K562 (cell line): ENCODE data around the gene KMT5C. TPM values are rescaled to one million over a fixed set of nuclear protein-coding genes. Genes with fewer than 3 reads are reported as not detected.

Source experiments
- ATAC-seq: fragments of 200-7000 bp; cut with Tn5 transposase; 3 replicates; pipeline ENCODE4 v1.9.1; 2020; ENCODE audit warnings: moderate library complexity
- BruUV-seq: library from RNA; stranded (reverse); fragments of 400-500 nt; replicated peaks from 2 replicates; lab custom pipeline; 2021; lab: Mats Ljungman, UMichigan
- CTCF ChIA-PET: fragments of 300-600 bp; formaldehyde crosslinking; extraction: SDS; loops from one replicate; lab custom pipeline; 2021; ENCODE audit warnings: low intra/inter-chr PET ratio; lab: Yijun Ruan, JAX
- POLR2A ChIA-PET: fragments of 300-600, 350-650 bp; sonication (Branson Sonifier 250); formaldehyde crosslinking; extraction: SDS; loops from one replicate; lab custom pipeline; 2021; ENCODE audit warnings: antibody characterized with exemption, inconsistent platforms; lab: Yijun Ruan, JAX
- DNase-seq, 4 experiments: peaks; one replicate each; pipeline versions ENCODE4 v3.0.0 to v3.0.0-alpha.2; 2011 to 2018; ENCODE audit warnings: low spot score in 3 of 4, mixed read lengths in 3 of 4; ENCODE audit errors: extremely low read depth in 1 of 4
- FAIRE-seq: peaks from 2 replicates; lab custom pipeline; 2011; peaks lifted over from hg19 to GRCh38; lab: Jason Lieb, UNC
- H2AFZ ChIP-seq: 2 replicates; pipeline ENCODE4 v1.6.0; 2011; ENCODE audit warnings: low read depth, low read length, control low read depth, inconsistent platforms
- H3K27ac ChIP-seq: fragments of 200-600 bp; 3 replicates; pipeline ENCODE4 v1.8.0; 2011; ENCODE audit warnings: low read depth, mild to moderate bottlenecking, control low read depth, inconsistent platforms, low read length, moderate library complexity, mixed read lengths; ENCODE audit errors: extremely low read depth
- H3K27me3 ChIP-seq, 2 experiments: fragments of 300-600 bp in 1 of 2; 2 replicates in 1 of 2; 3 replicates in 1 of 2; pipeline versions ENCODE4 v1.6.0 to v1.8.0; 2011; ENCODE audit warnings: inconsistent platforms in 2 of 2, low read length in 2 of 2, mild to moderate bottlenecking in 1 of 2, mixed read lengths in 1 of 2, moderate library complexity in 1 of 2; ENCODE audit not compliant: control insufficient read depth in 2 of 2, insufficient read depth in 2 of 2
- H3K36me3 ChIP-seq: fragments of 300-600 bp; 3 replicates; pipeline ENCODE4 v1.8.0; 2011; ENCODE audit warnings: mild to moderate bottlenecking, low read length, inconsistent platforms; ENCODE audit not compliant: control insufficient read depth, insufficient read depth
- H3K4me1 ChIP-seq, 2 experiments: fragments of 200-600 bp in 1 of 2; replicated peaks in 1 of 2; 2 replicates in 1 of 2; 3 replicates in 1 of 2; pipeline versions ENCODE4 v1.5.1 to v1.8.0; 2011; ENCODE audit warnings: inconsistent platforms in 2 of 2, low read length in 2 of 2, mild to moderate bottlenecking in 1 of 2, mixed read lengths in 1 of 2, moderate library complexity in 1 of 2; ENCODE audit not compliant: control insufficient read depth in 2 of 2, insufficient read depth in 2 of 2
- H3K4me2 ChIP-seq: 2 replicates; pipeline ENCODE4 v1.6.1; 2011; ENCODE audit warnings: low read length, control low read depth, inconsistent platforms, mixed read lengths; ENCODE audit not compliant: insufficient read depth
- H3K4me3 ChIP-seq: fragments of 200-600 bp; sonication (generic), shearing (Covaris generic); 2 replicates; pipeline ENCODE4 v1.5.1; 2016; ENCODE audit warnings: control low read depth, inconsistent platforms
- H3K79me2 ChIP-seq: fragments of 200-600 bp; 3 replicates; pipeline ENCODE4 v1.8.0; 2011; ENCODE audit warnings: low read length, inconsistent platforms; ENCODE audit not compliant: control insufficient read depth, insufficient read depth
- H3K9ac ChIP-seq, 2 experiments: 2 replicates each; pipeline versions ENCODE4 v1.6.0 to v1.6.1; 2011; ENCODE audit warnings: low read depth in 2 of 2, low read length in 2 of 2, control low read depth in 1 of 2, inconsistent platforms in 1 of 2, mild to moderate bottlenecking in 1 of 2, mixed read lengths in 1 of 2; ENCODE audit not compliant: insufficient read depth in 1 of 2
- H3K9me1 ChIP-seq: one replicate; pipeline ENCODE4 v1.6.0; 2011; ENCODE audit warnings: inconsistent platforms, mild to moderate bottlenecking, low read length, moderate library complexity; ENCODE audit not compliant: control insufficient read depth, insufficient read depth
- H3K9me3 ChIP-seq: replicated peaks from 2 replicates; pipeline ENCODE4 v1.5.1; 2011; ENCODE audit warnings: low read depth, low read length, inconsistent platforms; ENCODE audit not compliant: control insufficient read depth, insufficient read depth
- H4K20me1 ChIP-seq: replicated peaks from 2 replicates; pipeline ENCODE4 v1.6.1; 2011; ENCODE audit warnings: low read length, inconsistent platforms, mixed read lengths; ENCODE audit not compliant: control insufficient read depth, insufficient read depth
- ASH1L ChIP-seq: fragments of 450-650 bp; IDR thresholded peaks from 2 replicates; pipeline ENCODE4 v1.6.1; 2018; ENCODE audit warnings: borderline replicate concordance, mild to moderate bottlenecking, low read depth; ENCODE audit not compliant: partially characterized antibody
- E2F4 ChIP-seq: sonication (generic); formaldehyde crosslinking; IDR thresholded peaks from 2 replicates; pipeline ENCODE4 v1.8.0; 2022; ENCODE audit warnings: mild to moderate bottlenecking, low read depth, missing genetic modification reagents
- ELK3 ChIP-seq: fragments of 450-650 bp; formaldehyde crosslinking; IDR thresholded peaks from 2 replicates; pipeline ENCODE4 v1.4.0; 2020; ENCODE audit warnings: mild to moderate bottlenecking
- FOXJ2 ChIP-seq: fragments of 200-800 bp; sonication (Bioruptor generic); IDR thresholded peaks from 2 replicates; pipeline ENCODE4 v1.6.1; 2016; ENCODE audit warnings: missing genetic modification characterization, missing compliant biosample characterization
- FOXJ3 ChIP-seq: sonication (generic); formaldehyde crosslinking; IDR thresholded peaks from 2 replicates; pipeline ENCODE4 v1.4.0; 2020; ENCODE audit warnings: mild to moderate bottlenecking, missing genetic modification reagents
- KDM4B ChIP-seq, 2 experiments: fragments of 450-650 bp in 1 of 2; sonication (generic) in 1 of 2; IDR thresholded peaks; 2 replicates each; pipeline ENCODE4 v1.6.1; 2016 to 2017; ENCODE audit warnings: borderline replicate concordance in 2 of 2, antibody characterized with exemption in 1 of 2, low read depth in 1 of 2, mild to moderate bottlenecking in 1 of 2
- MAX ChIP-seq: sonication (generic); formaldehyde crosslinking; IDR thresholded peaks from 2 replicates; pipeline ENCODE4 v1.9.0; 2022; ENCODE audit warnings: mild to moderate bottlenecking, missing genetic modification reagents
- POLR2G ChIP-seq: fragments of 200-400 bp; formaldehyde crosslinking; IDR thresholded peaks from 2 replicates; pipeline ENCODE4 v1.6.1; 2017; ENCODE audit warnings: low read depth, mild to moderate bottlenecking, antibody characterized with exemption, low read length, moderate library complexity
- RBM22 ChIP-seq: fragments of 200-400 bp; formaldehyde crosslinking; IDR thresholded peaks from 2 replicates; pipeline ENCODE4 v1.6.1; 2018; ENCODE audit warnings: low read length, low read depth; ENCODE audit not compliant: poor library complexity, severe bottlenecking
- SIN3A ChIP-seq, 2 experiments: fragments of 150-350 bp in 1 of 2; IDR thresholded peaks; 2 replicates each; pipeline ENCODE4 v1.6.1; 2011 to 2016; ENCODE audit warnings: borderline replicate concordance in 2 of 2, low read depth in 2 of 2, low read length in 2 of 2, mild to moderate bottlenecking in 2 of 2, moderate library complexity in 2 of 2; ENCODE audit not compliant: control insufficient read depth in 1 of 2
- SMAD4 ChIP-seq: fragments of 250-450 bp; sonication (Bioruptor Pico); conservative IDR thresholded peaks from 2 replicates; pipeline ENCODE4 v1.8.0; 2021; ENCODE audit warnings: inconsistent platforms, mild to moderate bottlenecking, moderate library complexity
- SMARCA5 ChIP-seq: fragments of 450-650 bp; IDR thresholded peaks from 2 replicates; pipeline ENCODE4 v1.6.1; 2016
- SNRNP70 ChIP-seq: fragments of 200-400 bp; formaldehyde crosslinking; optimal IDR thresholded peaks from 2 replicates; pipeline ENCODE3; 2017; ENCODE audit warnings: low read depth, low read length
- TAL1 ChIP-seq: fragments of 450-650 bp; IDR thresholded peaks from 2 replicates; pipeline ENCODE4 v1.6.1; 2016; ENCODE audit warnings: mild to moderate bottlenecking
- TEAD4 ChIP-seq, 2 experiments: sonication (generic) in 1 of 2; formaldehyde crosslinking in 1 of 2; IDR thresholded peaks; 2 replicates each; pipeline versions ENCODE4 v1.6.1 to v1.8.0; 2012 to 2022; ENCODE audit warnings: borderline replicate concordance in 1 of 2, inconsistent platforms in 1 of 2, low read length in 1 of 2, mild to moderate bottlenecking in 1 of 2, missing genetic modification reagents in 1 of 2
- TGIF2 ChIP-seq: sonication (generic); formaldehyde crosslinking; IDR thresholded peaks from 2 replicates; pipeline ENCODE4 v1.8.1; 2022; ENCODE audit warnings: mild to moderate bottlenecking, missing genetic modification reagents, moderate library complexity
- ZC3H11A ChIP-seq: IDR thresholded peaks from 2 replicates; pipeline ENCODE4 v1.6.1; 2012; ENCODE audit warnings: low read depth, low read length, improper control_type of control experiment
- ZFP36 ChIP-seq: fragments of 150-350 bp; IDR thresholded peaks from 2 replicates; pipeline ENCODE4 v1.6.1; 2018; ENCODE audit warnings: low read length, low read depth; ENCODE audit not compliant: partially characterized antibody
- ZNF124 ChIP-seq: sonication (generic); formaldehyde crosslinking; IDR thresholded peaks from 2 replicates; pipeline ENCODE4 v1.8.1; 2022; ENCODE audit warnings: missing genetic modification reagents
- ZNF583 ChIP-seq: fragments of 250-450 bp; sonication (Bioruptor Pico); IDR thresholded peaks from 2 replicates; pipeline ENCODE4 v1.4.0; 2020
- ZNF778 ChIP-seq: fragments of 450-650 bp; formaldehyde crosslinking; IDR thresholded peaks from 2 replicates; pipeline ENCODE4 v1.4.0; 2020; ENCODE audit warnings: mild to moderate bottlenecking, moderate library complexity
- ZNF79 ChIP-seq: fragments of 250-450 bp; sonication (Bioruptor Pico); IDR thresholded peaks from 2 replicates; pipeline ENCODE4 v1.4.0; 2020; ENCODE audit warnings: low read depth, mild to moderate bottlenecking, moderate library complexity
- WGBS: fragments of 100-300 bp; shearing (Covaris generic); methylation state at CpG from one replicate; pipeline ENCODE4 v1.1.6; 2016; ENCODE audit warnings: low coverage, mixed read lengths; ENCODE audit not compliant: insufficient coverage; ENCODE audit errors: missing lambda C conversion rate; 5-methylcytosine and 5-hydroxymethylcytosine counted together
- in situ Hi-C: fragments of 300-500 bp; cut with MboI; formaldehyde crosslinking; loops from 4 replicates; pipeline ENCODE4 v1.15.0; 2018; ENCODE audit warnings: inconsistent platforms, mixed read lengths
- intact Hi-C: fragments of 100-400 bp; cut with micrococcal nuclease; formaldehyde crosslinking; loops from 2 replicates; pipeline ENCODE4 v1.14.2; 2022
- polyA plus RNA-seq, 8 experiments: library from polyadenylated mRNA; depleted of rRNA in 4 of 8; stranded (reverse) in 5 of 8; unstranded in 3 of 8; fragments of >200 nt; fragmentation: Nextera tagmentation in 2 of 8; fragmentation: Illumina TruSeq in 1 of 8; extraction: Ambion mirVana in 2 of 8; extraction: Trizol in 1 of 8; gene quantifications; 2 replicates each; pipeline versions ENCODE4 v1.2.1 to v1.2.3, GENCODE V29; 2011 to 2014; ENCODE audit warnings: inconsistent platforms in 1 of 8, missing spikeins in 1 of 8
- total RNA-seq, 7 experiments: library from RNA; depleted of rRNA in 6 of 7; stranded (reverse); fragments of >200 nt in 6 of 7; fragmentation: Illumina TruSeq in 2 of 7; extraction: Trizol in 2 of 7; gene quantifications; 2 replicates each; pipeline versions ENCODE4 v1.2.1 to v1.2.3, GENCODE V29; 2011 to 2021; ENCODE audit warnings: low replicate concordance in 1 of 7

The KMT5C gene
- total and polyA plus RNA-seq, 9 of the 15 experiments (the other 6 are each of a cell fraction or from before 2014, with no cell fraction given) = 0.15 to 53.5 (median 16.6) TPM

GRCh38 chr19:55340784-55341147, 1.1 kb downstream of the KMT5C start:
- CTCF ChIA-PET = no interaction called here
- WGBS = 2% methylated on average over 11 of the region's 24 CpGs
- H3K79me2 ChIP-seq = peaks cover 24% of the 10 kb centered on the region
- peak overlapping the region; percentile 97 to 99 for H3K9ac ChIP-seq
- H3K27ac ChIP-seq = peak overlapping the region; percentile 97
- no TSS peak for BruUV-seq
- peak overlapping the region; percentile 92 for H3K4me3 ChIP-seq
- H2AFZ ChIP-seq = peak overlapping the region; percentile 49; the same call in 1 of the 2 replicates
- H3K9me1 ChIP-seq = no peaks in the 10 kb centered on the region
- in situ Hi-C loops = no loop called here
- H3K4me2 ChIP-seq = peak overlapping the region; percentile 97
- 0 out of 2 replicates have a peak, but pooled peaks cover 6% of the 10 kb centered on the region for H4K20me1 ChIP-seq
- intact Hi-C loops = no loop called here
- H3K36me3 ChIP-seq = peaks cover 38% of the 10 kb centered on the region; the same call in 2 of the 3 replicates
- peak; percentile 9 for ATAC-seq
- no peaks in the 10 kb centered on the region for H3K9me3 ChIP-seq
- no peaks in the 10 kb centered on the region for H3K27me3 ChIP-seq
- no peak for FAIRE-seq
- H3K4me1 ChIP-seq = peaks cover 7 to 61% of the 10 kb centered on the region in 2 experiments; a peak in 4 of 5 replicates
- POLR2A ChIA-PET = interaction anchor here (1.2 to 1.4 kb wide), 4 partner anchors 9 to 43 kb away, joined by 4 to 11 read pairs (median 6); partner anchors contain the start of gene TMEM238
- peak in 2 of 4 experiments; percentile 37 to 63 for DNase-seq
- TF ChIP-seq KDM4B (IDR thresholded peaks at IDR 0.05; ENCODE audit: borderline replicate concordance in 2 of 2, low read depth in 1 of 2) = no peak
- TF ChIP-seq TAL1 = no peak
- TF ChIP-seq ELK3 = no peak
- no peak for TF ChIP-seq ZC3H11A
- TF ChIP-seq POLR2G = peak; percentile 54
- TF ChIP-seq ZFP36 = no peak
- no peak for TF ChIP-seq ZNF778 (CRISPR knock-in tag)
- TF ChIP-seq FOXJ3 (CRISPR knock-in tag) = no peak
- no peak for TF ChIP-seq ZNF124 (CRISPR knock-in tag)
- TF ChIP-seq SMARCA5 = peak; percentile 17; the same call in 1 of the 2 replicates
- TF ChIP-seq ZNF583 (CRISPR knock-in tag) = no peak
- TF ChIP-seq TGIF2 (CRISPR knock-in tag) = no peak
- no peak for TF ChIP-seq SMAD4
- TF ChIP-seq RBM22 = no peak
- no peak for TF ChIP-seq SIN3A (IDR thresholded peaks at IDR 0.05; ENCODE audit: borderline replicate concordance in 2 of 2, control insufficient read depth in 1 of 2, low read depth in 2 of 2, low read length in 2 of 2)
- no peak for TF ChIP-seq MAX (CRISPR knock-in tag)
- no peak for TF ChIP-seq E2F4
- TF ChIP-seq ASH1L = no peak
- no peak for TF ChIP-seq SNRNP70
- no peak for TF ChIP-seq FOXJ2 (tag)
- no peak for TF ChIP-seq ZNF79
- no peak for TF ChIP-seq TEAD4 (IDR thresholded peaks at IDR 0.05; ENCODE audit: low read length)
- TF ChIP-seq TEAD4 (CRISPR knock-in tag; IDR thresholded peaks at IDR 0.05; ENCODE audit: borderline replicate concordance) = no peak
